ENCODE measurements around the gene PLCB1. TPM values are rescaled to one million over a fixed set of nuclear protein-coding genes. Genes with fewer than 3 reads are reported as not detected.

PLCB1 gene
- total and polyA plus RNA-seq, 2 experiments from 2014 or later, result 14.9 to 20.7 TPM

- Histone ChIP-seq H2AFZ (no peak overlapping the region), H3K9me2 (ENCODE audit: insufficient read depth) (no peaks in the 10 kb centered on the region), H3K27ac (ENCODE audit: low read depth) (no peak overlapping the region), H3K79me2 (replicated peaks; ENCODE audit: insufficient read depth) (no peaks in the 10 kb centered on the region), H4K20me1 (replicated peaks; ENCODE audit: insufficient read depth) (no peaks in the 10 kb centered on the region), H3F3A (replicated peaks; ENCODE audit: low read depth) (no peaks in the 10 kb centered on the region), H3K27me3 (ENCODE audit: insufficient read depth) (no peaks in the 10 kb centered on the region), H3K4me3 (no peak overlapping the region), H3K4me2 (no peak overlapping the region), H3K36me3 (ENCODE audit: insufficient read depth) (peaks cover 4% of the 10 kb centered on the region; the same call in 1 of the 2 replicates), H3K4me1 (ENCODE audit: insufficient read depth) (no peaks in the 10 kb centered on the region)
- no peaks in the 10 kb centered on the region for H3K27me3 Mint-ChIP-seq (ENCODE audit: insufficient read depth, low read depth, poor library complexity)
- H3K4me1 Mint-ChIP-seq, result no peaks in the 10 kb centered on the region
- TF ChIP-seq, protein P1, sequence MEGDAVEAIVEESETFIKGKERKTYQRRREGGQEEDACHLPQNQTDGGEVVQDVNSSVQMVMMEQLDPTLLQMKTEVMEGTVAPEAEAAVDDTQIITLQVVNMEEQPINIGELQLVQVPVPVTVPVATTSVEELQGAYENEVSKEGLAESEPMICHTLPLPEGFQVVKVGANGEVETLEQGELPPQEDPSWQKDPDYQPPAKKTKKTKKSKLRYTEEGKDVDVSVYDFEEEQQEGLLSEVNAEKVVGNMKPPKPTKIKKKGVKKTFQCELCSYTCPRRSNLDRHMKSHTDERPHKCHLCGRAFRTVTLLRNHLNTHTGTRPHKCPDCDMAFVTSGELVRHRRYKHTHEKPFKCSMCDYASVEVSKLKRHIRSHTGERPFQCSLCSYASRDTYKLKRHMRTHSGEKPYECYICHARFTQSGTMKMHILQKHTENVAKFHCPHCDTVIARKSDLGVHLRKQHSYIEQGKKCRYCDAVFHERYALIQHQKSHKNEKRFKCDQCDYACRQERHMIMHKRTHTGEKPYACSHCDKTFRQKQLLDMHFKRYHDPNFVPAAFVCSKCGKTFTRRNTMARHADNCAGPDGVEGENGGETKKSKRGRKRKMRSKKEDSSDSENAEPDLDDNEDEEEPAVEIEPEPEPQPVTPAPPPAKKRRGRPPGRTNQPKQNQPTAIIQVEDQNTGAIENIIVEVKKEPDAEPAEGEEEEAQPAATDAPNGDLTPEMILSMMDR (conservative IDR thresholded peaks at IDR 0.05; ENCODE audit: low read depth in 2 of 2), result no peak
- TF ChIP-seq, protein P2, sequence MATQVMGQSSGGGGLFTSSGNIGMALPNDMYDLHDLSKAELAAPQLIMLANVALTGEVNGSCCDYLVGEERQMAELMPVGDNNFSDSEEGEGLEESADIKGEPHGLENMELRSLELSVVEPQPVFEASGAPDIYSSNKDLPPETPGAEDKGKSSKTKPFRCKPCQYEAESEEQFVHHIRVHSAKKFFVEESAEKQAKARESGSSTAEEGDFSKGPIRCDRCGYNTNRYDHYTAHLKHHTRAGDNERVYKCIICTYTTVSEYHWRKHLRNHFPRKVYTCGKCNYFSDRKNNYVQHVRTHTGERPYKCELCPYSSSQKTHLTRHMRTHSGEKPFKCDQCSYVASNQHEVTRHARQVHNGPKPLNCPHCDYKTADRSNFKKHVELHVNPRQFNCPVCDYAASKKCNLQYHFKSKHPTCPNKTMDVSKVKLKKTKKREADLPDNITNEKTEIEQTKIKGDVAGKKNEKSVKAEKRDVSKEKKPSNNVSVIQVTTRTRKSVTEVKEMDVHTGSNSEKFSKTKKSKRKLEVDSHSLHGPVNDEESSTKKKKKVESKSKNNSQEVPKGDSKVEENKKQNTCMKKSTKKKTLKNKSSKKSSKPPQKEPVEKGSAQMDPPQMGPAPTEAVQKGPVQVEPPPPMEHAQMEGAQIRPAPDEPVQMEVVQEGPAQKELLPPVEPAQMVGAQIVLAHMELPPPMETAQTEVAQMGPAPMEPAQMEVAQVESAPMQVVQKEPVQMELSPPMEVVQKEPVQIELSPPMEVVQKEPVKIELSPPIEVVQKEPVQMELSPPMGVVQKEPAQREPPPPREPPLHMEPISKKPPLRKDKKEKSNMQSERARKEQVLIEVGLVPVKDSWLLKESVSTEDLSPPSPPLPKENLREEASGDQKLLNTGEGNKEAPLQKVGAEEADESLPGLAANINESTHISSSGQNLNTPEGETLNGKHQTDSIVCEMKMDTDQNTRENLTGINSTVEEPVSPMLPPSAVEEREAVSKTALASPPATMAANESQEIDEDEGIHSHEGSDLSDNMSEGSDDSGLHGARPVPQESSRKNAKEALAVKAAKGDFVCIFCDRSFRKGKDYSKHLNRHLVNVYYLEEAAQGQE (IDR thresholded peaks at IDR 0.05; ENCODE audit: unreplicated experiment), result no peak
- TF ChIP-seq STAT1 (IDR thresholded peaks at IDR 0.05; ENCODE audit: unreplicated experiment) (no peak), ZNF331 (CRISPR knock-in tag; IDR thresholded peaks at IDR 0.05; ENCODE audit: low read depth) (no peak), NANOG (IDR thresholded peaks at IDR 0.05; ENCODE audit: borderline replicate concordance) (no peak), ZNF114 (CRISPR knock-in tag; IDR thresholded peaks at IDR 0.05) (no peak), EZH2 (IDR thresholded peaks at IDR 0.05; ENCODE audit: low read depth, unreplicated experiment) (no peak), EZH2phosphoT487 (IDR thresholded peaks at IDR 0.05; ENCODE audit: unreplicated experiment) (no peak), CREB1 (CRISPR knock-in tag; IDR thresholded peaks at IDR 0.05; ENCODE audit: low read depth) (no peak), JUNB (IDR thresholded peaks at IDR 0.05; ENCODE audit: unreplicated experiment) (no peak), POLR2AphosphoS5 (IDR thresholded peaks at IDR 0.05; ENCODE audit: low read depth) (no peak)
- TF ChIP-seq, protein P3, sequence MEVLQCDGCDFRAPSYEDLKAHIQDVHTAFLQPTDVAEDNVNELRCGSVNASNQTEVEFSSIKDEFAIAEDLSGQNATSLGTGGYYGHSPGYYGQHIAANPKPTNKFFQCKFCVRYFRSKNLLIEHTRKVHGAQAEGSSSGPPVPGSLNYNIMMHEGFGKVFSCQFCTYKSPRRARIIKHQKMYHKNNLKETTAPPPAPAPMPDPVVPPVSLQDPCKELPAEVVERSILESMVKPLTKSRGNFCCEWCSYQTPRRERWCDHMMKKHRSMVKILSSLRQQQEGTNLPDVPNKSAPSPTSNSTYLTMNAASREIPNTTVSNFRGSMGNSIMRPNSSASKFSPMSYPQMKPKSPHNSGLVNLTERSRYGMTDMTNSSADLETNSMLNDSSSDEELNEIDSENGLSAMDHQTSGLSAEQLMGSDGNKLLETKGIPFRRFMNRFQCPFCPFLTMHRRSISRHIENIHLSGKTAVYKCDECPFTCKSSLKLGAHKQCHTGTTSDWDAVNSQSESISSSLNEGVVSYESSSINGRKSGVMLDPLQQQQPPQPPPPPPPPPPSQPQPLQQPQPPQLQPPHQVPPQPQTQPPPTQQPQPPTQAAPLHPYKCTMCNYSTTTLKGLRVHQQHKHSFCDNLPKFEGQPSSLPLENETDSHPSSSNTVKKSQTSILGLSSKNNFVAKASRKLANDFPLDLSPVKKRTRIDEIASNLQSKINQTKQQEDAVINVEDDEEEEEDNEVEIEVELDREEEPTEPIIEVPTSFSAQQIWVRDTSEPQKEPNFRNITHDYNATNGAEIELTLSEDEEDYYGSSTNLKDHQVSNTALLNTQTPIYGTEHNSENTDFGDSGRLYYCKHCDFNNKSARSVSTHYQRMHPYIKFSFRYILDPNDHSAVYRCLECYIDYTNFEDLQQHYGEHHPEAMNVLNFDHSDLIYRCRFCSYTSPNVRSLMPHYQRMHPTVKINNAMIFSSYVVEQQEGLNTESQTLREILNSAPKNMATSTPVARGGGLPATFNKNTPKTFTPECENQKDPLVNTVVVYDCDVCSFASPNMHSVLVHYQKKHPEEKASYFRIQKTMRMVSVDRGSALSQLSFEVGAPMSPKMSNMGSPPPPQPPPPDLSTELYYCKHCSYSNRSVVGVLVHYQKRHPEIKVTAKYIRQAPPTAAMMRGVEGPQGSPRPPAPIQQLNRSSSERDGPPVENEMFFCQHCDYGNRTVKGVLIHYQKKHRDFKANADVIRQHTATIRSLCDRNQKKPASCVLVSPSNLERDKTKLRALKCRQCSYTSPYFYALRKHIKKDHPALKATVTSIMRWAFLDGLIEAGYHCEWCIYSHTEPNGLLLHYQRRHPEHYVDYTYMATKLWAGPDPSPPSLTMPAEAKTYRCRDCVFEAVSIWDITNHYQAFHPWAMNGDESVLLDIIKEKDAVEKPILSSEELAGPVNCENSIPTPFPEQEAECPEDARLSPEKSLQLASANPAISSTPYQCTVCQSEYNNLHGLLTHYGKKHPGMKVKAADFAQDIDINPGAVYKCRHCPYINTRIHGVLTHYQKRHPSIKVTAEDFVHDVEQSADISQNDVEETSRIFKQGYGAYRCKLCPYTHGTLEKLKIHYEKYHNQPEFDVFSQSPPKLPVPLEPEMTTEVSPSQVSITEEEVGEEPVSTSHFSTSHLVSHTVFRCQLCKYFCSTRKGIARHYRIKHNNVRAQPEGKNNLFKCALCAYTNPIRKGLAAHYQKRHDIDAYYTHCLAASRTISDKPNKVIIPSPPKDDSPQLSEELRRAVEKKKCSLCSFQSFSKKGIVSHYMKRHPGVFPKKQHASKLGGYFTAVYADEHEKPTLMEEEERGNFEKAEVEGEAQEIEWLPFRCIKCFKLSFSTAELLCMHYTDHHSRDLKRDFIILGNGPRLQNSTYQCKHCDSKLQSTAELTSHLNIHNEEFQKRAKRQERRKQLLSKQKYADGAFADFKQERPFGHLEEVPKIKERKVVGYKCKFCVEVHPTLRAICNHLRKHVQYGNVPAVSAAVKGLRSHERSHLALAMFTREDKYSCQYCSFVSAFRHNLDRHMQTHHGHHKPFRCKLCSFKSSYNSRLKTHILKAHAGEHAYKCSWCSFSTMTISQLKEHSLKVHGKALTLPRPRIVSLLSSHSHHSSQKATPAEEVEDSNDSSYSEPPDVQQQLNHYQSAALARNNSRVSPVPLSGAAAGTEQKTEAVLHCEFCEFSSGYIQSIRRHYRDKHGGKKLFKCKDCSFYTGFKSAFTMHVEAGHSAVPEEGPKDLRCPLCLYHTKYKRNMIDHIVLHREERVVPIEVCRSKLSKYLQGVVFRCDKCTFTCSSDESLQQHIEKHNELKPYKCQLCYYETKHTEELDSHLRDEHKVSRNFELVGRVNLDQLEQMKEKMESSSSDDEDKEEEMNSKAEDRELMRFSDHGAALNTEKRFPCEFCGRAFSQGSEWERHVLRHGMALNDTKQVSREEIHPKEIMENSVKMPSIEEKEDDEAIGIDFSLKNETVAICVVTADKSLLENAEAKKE (CRISPR knock-in tag; IDR thresholded peaks at IDR 0.05), result no peak
- TF ChIP-seq, protein P4, sequence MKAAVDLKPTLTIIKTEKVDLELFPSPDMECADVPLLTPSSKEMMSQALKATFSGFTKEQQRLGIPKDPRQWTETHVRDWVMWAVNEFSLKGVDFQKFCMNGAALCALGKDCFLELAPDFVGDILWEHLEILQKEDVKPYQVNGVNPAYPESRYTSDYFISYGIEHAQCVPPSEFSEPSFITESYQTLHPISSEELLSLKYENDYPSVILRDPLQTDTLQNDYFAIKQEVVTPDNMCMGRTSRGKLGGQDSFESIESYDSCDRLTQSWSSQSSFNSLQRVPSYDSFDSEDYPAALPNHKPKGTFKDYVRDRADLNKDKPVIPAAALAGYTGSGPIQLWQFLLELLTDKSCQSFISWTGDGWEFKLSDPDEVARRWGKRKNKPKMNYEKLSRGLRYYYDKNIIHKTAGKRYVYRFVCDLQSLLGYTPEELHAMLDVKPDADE (IDR thresholded peaks at IDR 0.05), result no peak
- H3K27ac Mint-ChIP-seq, result no peak overlapping the region
- peaks cover 5% of the 10 kb centered on the region; the same call in 1 of the 3 replicates for H3K9me3 Mint-ChIP-seq
- H3K4me3 Mint-ChIP-seq, result no peak overlapping the region
- DNase-seq (ENCODE audit: low spot score), result no peak
- no peak for ATAC-seq
- peaks cover 11% of the 10 kb centered on the region for H3K36me3 Mint-ChIP-seq (ENCODE audit: low read depth)
Measured at GRCh38 chr20:8646033-8646441, 514.0 kb downstream of the PLCB1 start.
